ENCODE data around the gene ZNF579. TPM values are rescaled to one million over a fixed set of nuclear protein-coding genes. Genes with fewer than 3 reads are reported as not detected.

Gene ZNF579
- total and polyA plus RNA-seq, 2 of the 8 experiments (the other 6 are each of a cell fraction or from before 2014, with no cell fraction given), result 10.0 to 18.9 TPM

- no peak for TF ChIP-seq ATF2 (IDR thresholded peaks at IDR 0.05; ENCODE audit: low read length)
- TF ChIP-seq TAF1 (IDR thresholded peaks at IDR 0.05; ENCODE audit: low read depth, low read length), result no peak
- no peak for TF ChIP-seq BCL11A (IDR thresholded peaks at IDR 0.05; ENCODE audit: low read depth in 2 of 2, low read length in 2 of 2)
Measured at GRCh38 chr19:55536366-55536765, 44.3 kb downstream of the ZNF579 start (continued).

Measured in H1 (cell line).